ENCODE measurements around the gene ZC3H6. TPM values are rescaled to one million over a fixed set of nuclear protein-coding genes. Genes with fewer than 3 reads are reported as not detected.

The ZC3H6 gene
- total RNA-seq, 1 donor from 2014 or later: 7.3 TPM

- Mint-ChIP-seq H3K9me3 (ENCODE audit: low read depth) (no peaks in the 10 kb centered on the region), H3K4me1 (ENCODE audit: low read depth) (no peaks in the 10 kb centered on the region), H3K36me3 (ENCODE audit: insufficient read depth) (no peaks in the 10 kb centered on the region), H3K27ac (no peak overlapping the region), H3K4me3 (ENCODE audit: low read depth) (no peak overlapping the region), H3K27me3 (no peaks in the 10 kb centered on the region)
- no peak for TF ChIP-seq CTCF (IDR thresholded peaks at IDR 0.05; ENCODE audit: unreplicated experiment)
- no peak for DNase-seq (ENCODE audit: low spot score, unreplicated experiment)
Observed at GRCh38 chr2:112290648-112291047, 15.3 kb downstream of the ZC3H6 start.

- no peaks in the 10 kb centered on the region for H3K27me3 Mint-ChIP-seq
- H3K9me3 Mint-ChIP-seq (ENCODE audit: low read depth): no peaks in the 10 kb centered on the region
- H3K27ac Mint-ChIP-seq: no peak overlapping the region
- no peak for TF ChIP-seq CTCF (IDR thresholded peaks at IDR 0.05; ENCODE audit: unreplicated experiment)
- no peaks in the 10 kb centered on the region for H3K4me1 Mint-ChIP-seq (ENCODE audit: low read depth)
- H3K36me3 Mint-ChIP-seq (ENCODE audit: insufficient read depth): no peaks in the 10 kb centered on the region
- no peak overlapping the region for H3K4me3 Mint-ChIP-seq (ENCODE audit: low read depth)
- DNase-seq (ENCODE audit: low spot score, unreplicated experiment): no peak
Observed at GRCh38 chr2:112293636-112294401, 18.4 kb downstream of the ZC3H6 start.

- Mint-ChIP-seq H3K4me3 (ENCODE audit: low read depth) (no peak overlapping the region), H3K4me1 (ENCODE audit: low read depth) (no peaks in the 10 kb centered on the region), H3K9me3 (ENCODE audit: low read depth) (peaks cover 3% of the 10 kb centered on the region), H3K27ac (no peak overlapping the region), H3K27me3 (no peaks in the 10 kb centered on the region), H3K36me3 (ENCODE audit: insufficient read depth) (peaks cover 3% of the 10 kb centered on the region)
- no peak for DNase-seq (ENCODE audit: low spot score, unreplicated experiment)
- TF ChIP-seq CTCF (IDR thresholded peaks at IDR 0.05; ENCODE audit: unreplicated experiment): no peak
Observed at GRCh38 chr2:112295407-112296078, 20.1 kb downstream of the ZC3H6 start.

GRCh38 chr2:112296407-112296806, 21.0 kb downstream of the ZC3H6 start:
- no peak overlapping the region for H3K27ac Mint-ChIP-seq
- no peaks in the 10 kb centered on the region for H3K27me3 Mint-ChIP-seq
- no peak for DNase-seq (ENCODE audit: low spot score, unreplicated experiment)
- H3K36me3 Mint-ChIP-seq (ENCODE audit: insufficient read depth): peaks cover 3% of the 10 kb centered on the region
- peaks cover 3% of the 10 kb centered on the region for H3K9me3 Mint-ChIP-seq (ENCODE audit: low read depth)
- no peak for TF ChIP-seq CTCF (IDR thresholded peaks at IDR 0.05; ENCODE audit: unreplicated experiment)
- peaks cover 6% of the 10 kb centered on the region for H3K4me1 Mint-ChIP-seq (ENCODE audit: low read depth)
- H3K4me3 Mint-ChIP-seq (ENCODE audit: low read depth): no peak overlapping the region

DNA sequence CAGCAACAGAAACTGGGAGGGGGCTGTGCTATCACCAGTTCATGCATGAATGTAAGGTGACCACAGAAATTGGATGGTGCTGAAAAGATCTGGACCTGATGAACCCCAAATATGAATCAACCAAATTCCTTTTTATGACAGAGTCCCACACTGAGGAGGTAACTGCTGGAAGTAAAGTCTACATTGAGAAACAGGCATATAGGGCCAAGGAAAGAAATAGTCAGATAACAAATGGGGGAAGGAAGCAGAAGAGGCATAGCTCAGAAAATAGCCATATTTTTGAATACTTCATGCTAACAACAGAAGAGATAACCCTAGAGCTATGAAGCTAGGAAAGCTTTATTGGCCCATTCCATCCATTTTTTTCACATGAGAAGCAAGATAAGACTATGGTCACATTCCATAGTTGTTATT, 25.8 kb downstream of the ZC3H6 start:
- Mint-ChIP-seq H3K4me1 (ENCODE audit: low read depth) (peaks cover 7% of the 10 kb centered on the region), H3K36me3 (ENCODE audit: insufficient read depth) (peaks cover 12% of the 10 kb centered on the region), H3K27me3 (no peaks in the 10 kb centered on the region), H3K9me3 (ENCODE audit: low read depth) (peaks cover 3% of the 10 kb centered on the region), H3K27ac (no peak overlapping the region), H3K4me3 (ENCODE audit: low read depth) (no peak overlapping the region)
- DNase-seq (ENCODE audit: low spot score, unreplicated experiment): no peak
- no peak for TF ChIP-seq CTCF (IDR thresholded peaks at IDR 0.05; ENCODE audit: unreplicated experiment)

Data from progenitor cell of endocrine pancreas (in vitro differentiated cells).